ENCODE measurements around the gene NIT2.
"Not testable (repeated sequence)": the region's sequence is repeated elsewhere in the genome, so short reads cannot be mapped to it uniquely, and the experiment has no call there.

The NIT2 gene, protein sequence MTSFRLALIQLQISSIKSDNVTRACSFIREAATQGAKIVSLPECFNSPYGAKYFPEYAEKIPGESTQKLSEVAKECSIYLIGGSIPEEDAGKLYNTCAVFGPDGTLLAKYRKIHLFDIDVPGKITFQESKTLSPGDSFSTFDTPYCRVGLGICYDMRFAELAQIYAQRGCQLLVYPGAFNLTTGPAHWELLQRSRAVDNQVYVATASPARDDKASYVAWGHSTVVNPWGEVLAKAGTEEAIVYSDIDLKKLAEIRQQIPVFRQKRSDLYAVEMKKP
- long read RNA-seq, donor 1, full-length matches to known transcripts: 46 of 88 reads
- long read RNA-seq, donor 1, partial matches to known transcripts: 37 of 88 reads
- long read RNA-seq, donor 1, other reads (novel, unspliced or antisense): 5 of 88 reads
- long read RNA-seq, donor 2, full-length matches to known transcripts: 43 of 89 reads
- long read RNA-seq, donor 2, partial matches to known transcripts: 36 of 89 reads
- long read RNA-seq, donor 2, other reads (novel, unspliced or antisense): 10 of 89 reads
- long read RNA-seq, donor 3, full-length matches to known transcripts: 14 of 46 reads
- long read RNA-seq, donor 3, partial matches to known transcripts: 20 of 46 reads
- long read RNA-seq, donor 3, other reads (novel, unspliced or antisense): 12 of 46 reads
- long read RNA-seq, donor 4, full-length matches to known transcripts: 33 of 128 reads
- long read RNA-seq, donor 4, partial matches to known transcripts: 82 of 128 reads
- long read RNA-seq, donor 4, other reads (novel, unspliced or antisense): 13 of 128 reads
- long read RNA-seq, donor 5, full-length matches to known transcripts: 58 of 120 reads
- long read RNA-seq, donor 5, partial matches to known transcripts: 46 of 120 reads
- long read RNA-seq, donor 5, other reads (novel, unspliced or antisense): 16 of 120 reads
- long read RNA-seq, donor 6, full-length matches to known transcripts: 29 of 73 reads
- long read RNA-seq, donor 6, partial matches to known transcripts: 44 of 73 reads
- long read RNA-seq, donor 6, other reads (novel, unspliced or antisense): 0 of 73 reads
- long read RNA-seq, donor 7, full-length matches to known transcripts: 44 of 161 reads
- long read RNA-seq, donor 7, partial matches to known transcripts: 105 of 161 reads
- long read RNA-seq, donor 7, other reads (novel, unspliced or antisense): 12 of 161 reads
- long read RNA-seq, donor 8, full-length matches to known transcripts: 41 of 102 reads
- long read RNA-seq, donor 8, partial matches to known transcripts: 40 of 102 reads
- long read RNA-seq, donor 8, other reads (novel, unspliced or antisense): 21 of 102 reads

DNA sequence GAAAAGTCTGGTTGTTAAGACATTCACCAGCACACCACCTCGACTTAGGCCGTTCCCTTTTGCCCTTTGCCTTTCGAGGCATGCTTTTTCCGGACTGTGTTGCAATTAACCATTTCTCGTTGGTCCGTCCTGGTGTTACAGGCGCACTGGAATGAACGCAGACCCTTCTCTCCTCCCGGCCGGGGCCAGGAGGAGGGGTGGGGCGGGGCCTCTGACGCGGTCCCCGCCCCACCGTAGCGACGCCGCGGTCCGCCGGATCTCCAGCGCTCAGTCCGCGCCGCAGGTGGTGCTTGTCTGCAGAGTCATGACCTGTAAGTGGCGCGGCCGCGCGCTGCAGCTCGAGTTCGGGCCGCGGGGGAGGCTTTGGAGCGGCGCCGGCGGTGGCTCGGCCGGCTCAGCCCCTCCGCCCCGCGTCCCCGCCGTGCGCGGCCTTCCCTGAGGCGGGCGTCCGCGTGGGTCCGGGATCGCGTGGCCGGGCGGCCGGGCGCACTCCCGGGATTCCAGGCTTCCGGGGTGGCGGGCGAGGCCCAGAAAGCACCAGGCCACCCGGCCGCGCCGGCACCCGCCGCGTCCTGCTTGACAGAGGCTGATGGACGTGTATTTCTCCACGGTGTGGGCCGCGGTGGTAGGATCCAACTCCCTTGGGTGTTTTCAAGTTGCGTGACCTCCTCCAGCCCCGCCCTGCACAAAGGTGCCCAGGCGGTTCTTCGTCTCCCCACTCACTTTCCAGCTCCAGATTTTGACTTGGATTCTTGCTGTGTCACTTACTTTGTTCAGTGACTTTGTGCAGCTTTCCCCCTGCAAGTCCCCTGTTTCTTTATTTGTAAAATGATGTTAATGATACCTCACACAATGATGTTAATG lies at the start of gene NIT2:
TSS of gene NIT2 (plus strand) at position 270 of the 864 bp plus-strand sequence. CDS start at position 305, 35 bp downstream.
- DNase-seq: peak; percentile 88

GRCh38 chr3:100288288-100288894 lies 46.2 kb upstream of the NIT2 start:
- DNase-seq: no peak

GRCh38 chr3:100289339-100289738 lies 45.2 kb upstream of the NIT2 start:
- DNase-seq: no peak

- DNase-seq: no peak
These were observed 39.5 kb upstream of the NIT2 start for GRCh38 chr3:100295089-100295488.

- no peak for DNase-seq
These were observed 36.8 kb upstream of the NIT2 start for GRCh38 chr3:100297784-100298183.

- no peak for DNase-seq
These were observed 35.5 kb upstream of the NIT2 start for GRCh38 chr3:100299016-100299415.

GRCh38 chr3:100306695-100307094 lies 27.9 kb upstream of the NIT2 start:
- DNase-seq: no peak

DNA sequence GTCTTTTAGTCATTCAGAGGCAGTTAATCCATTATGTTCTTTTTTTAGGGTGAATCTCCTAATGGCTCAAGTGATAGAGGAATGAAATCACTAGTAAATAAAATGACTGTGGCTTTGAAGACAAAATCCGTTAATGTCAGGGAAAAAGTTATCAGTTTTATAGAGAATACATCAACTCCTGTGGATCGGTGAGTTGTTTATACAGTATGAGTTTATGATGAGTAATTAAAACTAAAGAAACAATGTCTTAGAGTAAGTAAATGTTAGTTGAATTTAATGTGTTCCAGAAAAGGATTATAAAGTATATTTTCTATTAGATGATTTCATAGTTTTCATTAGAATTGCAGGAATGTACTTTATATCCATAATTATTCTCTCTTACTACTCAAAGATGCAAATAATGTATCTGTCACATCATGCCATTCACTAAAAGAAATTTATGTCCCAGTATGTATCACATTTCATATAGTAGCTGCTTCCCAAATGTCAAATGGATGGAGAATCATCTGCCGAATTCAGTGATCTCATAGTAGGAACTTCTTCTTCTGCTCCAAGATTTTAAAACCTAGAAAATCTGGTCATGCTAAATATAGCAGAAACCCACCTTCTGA lies 24.1 kb upstream of the NIT2 start:
- no peak for DNase-seq

DNA sequence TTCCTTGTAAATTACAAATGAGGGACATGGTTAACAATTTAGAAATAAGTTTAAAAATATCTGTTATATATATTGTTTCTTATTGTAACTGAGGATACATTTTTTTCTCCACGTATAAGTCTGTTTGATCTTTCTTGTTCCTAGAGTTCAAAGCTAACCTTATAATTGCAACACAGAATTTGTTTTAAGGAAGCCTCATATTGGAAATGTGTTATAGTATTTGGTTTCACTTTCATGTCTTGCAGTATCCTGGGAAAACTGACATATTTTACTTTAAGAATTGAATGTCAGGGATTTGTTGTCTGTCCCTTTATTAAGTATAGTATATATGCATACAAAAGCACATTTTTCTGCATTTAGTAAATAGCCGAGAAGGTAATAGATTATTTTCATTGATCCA lies 23.5 kb upstream of the NIT2 start:
- DNase-seq: no peak

- DNase-seq: peak; percentile 6
These were observed 17.9 kb upstream of the NIT2 start for GRCh38 chr3:100316641-100317069.

DNA sequence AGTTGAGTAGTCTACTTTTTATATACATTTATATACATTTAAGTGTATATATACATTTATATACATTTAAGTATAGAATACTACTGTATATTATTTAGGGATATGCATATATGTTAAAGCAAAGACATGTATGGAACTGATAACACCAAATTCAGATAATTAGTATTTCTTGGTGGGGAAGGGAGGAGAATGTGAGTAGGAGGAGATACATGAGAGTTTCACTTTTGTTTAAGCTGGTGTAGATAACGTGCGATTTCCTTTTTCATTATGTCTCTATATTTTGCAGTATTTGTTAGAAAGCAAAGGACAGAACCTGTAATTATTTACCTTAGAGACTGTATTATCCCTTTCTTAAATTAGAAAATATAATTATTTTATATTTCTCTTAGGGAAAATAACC lies 16.6 kb upstream of the NIT2 start:
- DNase-seq: no peak

DNA sequence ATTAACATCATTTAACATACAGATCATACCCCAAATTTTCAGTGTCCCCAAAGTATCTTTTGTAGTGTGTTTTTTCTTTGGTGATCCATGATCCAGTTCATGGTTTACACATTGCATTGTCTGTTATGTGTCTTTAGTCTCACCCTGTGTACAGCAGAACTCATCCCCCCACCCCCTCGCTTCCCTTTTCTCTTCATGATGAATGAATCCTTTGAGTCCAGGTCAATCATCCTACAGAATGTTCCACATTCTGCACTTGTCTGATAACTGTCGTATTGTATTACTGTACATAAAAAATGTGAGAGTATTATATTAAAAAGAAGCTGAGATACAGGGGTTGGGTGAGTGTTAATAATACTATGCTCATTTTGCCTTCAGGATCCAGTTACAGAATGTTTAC lies 14.6 kb upstream of the NIT2 start:
- DNase-seq: no peak

- no peak for DNase-seq
These were observed 10.5 kb upstream of the NIT2 start for GRCh38 chr3:100324044-100324443.

GRCh38 chr3:100325827-100326226 lies 8.7 kb upstream of the NIT2 start:
- DNase-seq: no peak

DNA sequence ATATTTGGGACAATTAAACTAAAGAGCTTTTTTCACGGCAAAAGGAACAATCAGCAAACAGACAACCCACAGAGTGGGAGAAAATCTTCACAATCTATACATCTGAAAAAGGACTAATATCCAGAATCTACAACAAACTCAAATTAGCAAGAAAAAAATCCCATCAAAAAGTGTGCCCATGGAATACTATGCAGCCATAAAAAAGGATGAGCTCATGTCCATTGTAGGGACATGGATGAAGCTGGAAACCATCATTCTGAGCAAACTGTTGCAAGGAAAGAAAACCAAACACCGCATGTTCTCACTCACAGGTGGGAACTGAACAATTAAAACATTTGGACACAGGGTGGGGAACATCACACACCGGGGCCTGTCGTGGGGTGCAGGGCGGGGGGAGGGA lies 7.2 kb upstream of the NIT2 start:
- DNase-seq: not testable (repeated sequence)

DNA sequence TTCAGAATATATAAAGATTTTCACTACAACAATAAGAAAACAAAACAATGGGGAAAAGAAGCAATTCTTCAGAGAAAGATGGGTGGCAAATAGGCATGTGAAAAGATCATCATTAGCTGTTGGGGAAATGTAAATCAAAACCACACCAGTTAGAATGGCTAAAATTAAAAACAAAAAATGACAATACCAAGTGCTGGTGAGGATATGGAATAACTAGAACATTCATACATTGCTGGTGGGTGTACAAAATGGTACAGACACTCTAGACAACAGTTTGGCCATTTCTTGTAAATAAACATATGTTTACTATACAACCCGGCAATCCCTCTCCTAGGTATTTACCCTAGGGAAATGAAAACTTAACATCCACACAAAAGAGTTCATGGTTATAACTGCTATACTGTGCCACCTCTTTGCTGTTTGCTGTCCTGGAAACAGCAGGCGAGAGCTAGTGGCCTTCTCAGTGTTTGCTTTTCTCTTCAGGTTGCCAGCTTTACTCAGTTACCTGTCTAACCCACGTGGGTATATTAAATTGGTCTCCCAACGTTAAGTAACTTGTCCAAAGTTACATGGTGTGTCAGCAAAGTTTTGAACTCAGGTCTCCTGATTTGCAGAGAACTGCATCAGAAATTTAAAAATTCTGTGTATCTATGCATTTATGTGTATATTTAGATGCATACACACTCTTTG lies 4.6 kb upstream of the NIT2 start:
- DNase-seq: no peak

- no peak for DNase-seq
These were observed 3.9 kb upstream of the NIT2 start for GRCh38 chr3:100330651-100331050.

GRCh38 chr3:100331660-100332059 lies 2.9 kb upstream of the NIT2 start:
- no peak for DNase-seq

- no peak for DNase-seq
These were observed 1.5 kb upstream of the NIT2 start for GRCh38 chr3:100333051-100333450.

DNA sequence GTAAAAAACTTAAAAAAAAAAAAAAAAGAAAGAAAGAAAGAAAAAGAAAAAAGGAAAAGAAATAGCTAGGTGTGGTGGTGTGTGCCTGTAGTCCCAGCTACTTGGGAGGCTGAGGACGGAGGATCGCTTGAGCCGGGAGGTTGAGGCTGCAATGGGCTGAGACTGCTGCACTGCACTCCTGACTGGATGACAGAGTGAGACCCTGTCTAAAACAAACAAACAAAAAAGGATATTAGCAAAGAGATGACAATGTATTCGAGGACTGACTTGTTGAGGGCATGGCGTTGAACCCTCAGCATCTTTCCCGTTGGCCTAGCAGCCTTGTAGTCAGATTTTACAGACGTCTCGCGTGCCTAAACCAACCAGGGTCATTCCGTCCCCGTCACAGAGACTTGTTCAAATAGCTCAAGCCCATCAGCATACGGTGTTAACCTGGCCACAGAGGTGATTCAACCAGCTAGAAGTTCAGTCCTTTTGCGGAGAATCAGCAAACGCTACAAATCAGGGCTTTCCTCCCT lies 528 bp upstream of the NIT2 start:
- no peak for DNase-seq
